ENCODE measurements around the gene ARG2.

GRCh38 chr14:67571275-67571990, 48.3 kb upstream of the ARG2 start:
- no peak for TF ChIP-seq TSHZ2 (CRISPR knock-in tag; IDR thresholded peaks at IDR 0.05)
- TF ChIP-seq RARB (CRISPR knock-in tag; IDR thresholded peaks at IDR 0.05) = no peak
- no peak for TF ChIP-seq PATZ1 (CRISPR knock-in tag; IDR thresholded peaks at IDR 0.05; ENCODE audit: borderline replicate concordance)
- no peak for TF ChIP-seq CREB5 (CRISPR knock-in tag; IDR thresholded peaks at IDR 0.05; ENCODE audit: low read depth)
- no peak for TF ChIP-seq ZC3H10 (CRISPR knock-in tag; IDR thresholded peaks at IDR 0.05)
- TF ChIP-seq ZFP30 (CRISPR knock-in tag; IDR thresholded peaks at IDR 0.05) = no peak
- no peak for TF ChIP-seq TOX (CRISPR knock-in tag; IDR thresholded peaks at IDR 0.05; ENCODE audit: borderline replicate concordance)
- TF ChIP-seq ISL1 (CRISPR knock-in tag; IDR thresholded peaks at IDR 0.05) = no peak
- no peak for TF ChIP-seq SNAI2 (CRISPR knock-in tag; IDR thresholded peaks at IDR 0.05)
- no peak for TF ChIP-seq ESRRG (CRISPR knock-in tag; IDR thresholded peaks at IDR 0.05)
- TF ChIP-seq CSRNP3 (CRISPR knock-in tag; IDR thresholded peaks at IDR 0.05) = no peak
- no peak for TF ChIP-seq ZNF70 (CRISPR knock-in tag; IDR thresholded peaks at IDR 0.05)
- TF ChIP-seq ZNF8 (CRISPR knock-in tag; IDR thresholded peaks at IDR 0.05) = no peak
- TF ChIP-seq BACH2 (CRISPR knock-in tag; IDR thresholded peaks at IDR 0.05; ENCODE audit: borderline replicate concordance) = no peak
